Bronchial epithelial cell (primary cell): ENCODE data around the gene CCDC188. TPM values are rescaled to one million over a fixed set of nuclear protein-coding genes. Genes with fewer than 3 reads are reported as not detected.

Source experiments
- DNase-seq: peaks from one replicate; pipeline ENCODE4 v3.0.0-alpha.2; 2010; ENCODE audit warnings: low read depth
- FAIRE-seq: peaks from 2 replicates; lab custom pipeline; 2011; peaks lifted over from hg19 to GRCh38; lab: Jason Lieb, UNC
- H3K27me3 ChIP-seq: 2 replicates; pipeline ENCODE4 v1.5.1; 2011; ENCODE audit warnings: low read length; ENCODE audit not compliant: control insufficient read depth, insufficient read depth
- H3K36me3 ChIP-seq: 2 replicates; pipeline ENCODE4 v1.5.1; 2011; ENCODE audit warnings: low read length; ENCODE audit not compliant: control insufficient read depth, insufficient read depth
- H3K4me3 ChIP-seq: 2 replicates; pipeline ENCODE4 v1.5.1; 2011; ENCODE audit warnings: mild to moderate bottlenecking, low read depth, low read length, control low read depth
- CTCF ChIP-seq: IDR thresholded peaks from 2 replicates; pipeline ENCODE4 v1.5.1; 2011; ENCODE audit warnings: mild to moderate bottlenecking, moderate library complexity, low read length, control low read depth, inconsistent platforms; ENCODE audit not compliant: insufficient read depth, severe bottlenecking
- total RNA-seq: library from RNA; depleted of rRNA; stranded (reverse); fragments of >200 nt; gene quantifications from 2 replicates; pipeline ENCODE4 v1.2.1, GENCODE V29; 2014

Gene CCDC188
- total RNA-seq, 1 donor from 2014 or later = not detected

- H3K36me3 ChIP-seq = peaks cover 9% of the 10 kb centered on the region
- FAIRE-seq (no peak), DNase-seq (no peak)
- no peak for TF ChIP-seq CTCF
- no peaks in the 10 kb centered on the region for H3K27me3 ChIP-seq
- no peak overlapping the region for H3K4me3 ChIP-seq
Measured at GRCh38 chr22:20138868-20139267, 12.0 kb downstream of the CCDC188 start.

GRCh38 chr22:20138417-20138738, 12.5 kb downstream of the CCDC188 start:
- Histone ChIP-seq H3K27me3 (no peaks in the 10 kb centered on the region), H3K36me3 (peaks cover 9% of the 10 kb centered on the region), H3K4me3 (no peak overlapping the region)
- no peak for TF ChIP-seq CTCF
- DNase-seq (no peak), FAIRE-seq (no peak)

GRCh38 chr22:20137671-20138416, 13.0 kb downstream of the CCDC188 start:
- DNase-seq = no peak
- Histone ChIP-seq H3K36me3 (peaks cover 8% of the 10 kb centered on the region), H3K27me3 (no peaks in the 10 kb centered on the region), H3K4me3 (no peak overlapping the region)
- TF ChIP-seq CTCF = no peak
- no peak for FAIRE-seq

DNA sequence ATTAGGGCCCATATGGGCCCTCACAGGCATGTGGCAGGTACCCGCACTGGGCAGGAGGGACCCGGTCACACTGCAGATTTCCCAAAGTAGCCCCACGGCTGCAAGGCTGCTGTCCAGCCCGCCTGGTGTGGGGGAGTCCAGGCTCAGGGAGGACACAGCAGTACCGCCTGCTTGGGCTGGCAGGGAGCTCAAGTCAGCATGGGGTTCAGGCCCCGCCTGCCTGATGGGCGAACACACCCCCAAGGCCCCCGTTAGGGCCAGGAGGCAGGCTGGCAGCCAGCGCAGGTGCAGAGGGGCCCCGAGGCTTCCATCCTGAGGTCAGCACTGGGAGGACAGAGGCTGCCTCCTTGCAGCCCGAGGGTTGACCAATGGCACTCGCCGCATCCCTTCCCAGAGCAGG, 13.7 kb downstream of the CCDC188 start:
- DNase-seq (no peak), FAIRE-seq (no peak)
- TF ChIP-seq CTCF = no peak
- H3K36me3 ChIP-seq = peaks cover 6% of the 10 kb centered on the region
- H3K27me3 ChIP-seq = no peaks in the 10 kb centered on the region
- no peak overlapping the region for H3K4me3 ChIP-seq

DNA sequence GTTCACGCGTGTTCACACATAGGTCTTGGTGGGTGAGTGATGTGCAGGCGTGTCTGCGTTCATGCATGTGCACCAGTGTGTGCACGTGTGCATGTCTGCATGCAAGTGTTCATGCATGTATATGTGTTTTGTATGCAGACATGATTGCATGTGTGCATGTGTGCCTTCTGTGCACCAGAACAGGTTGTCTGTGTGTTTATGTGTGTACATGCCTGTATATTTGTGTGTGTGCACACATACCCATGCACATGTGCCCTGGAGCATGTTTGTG, 14.3 kb downstream of the CCDC188 start:
- peak; percentile 98 for FAIRE-seq
- TF ChIP-seq CTCF = no peak
- H3K27me3 ChIP-seq = no peaks in the 10 kb centered on the region

More for the DNA sequence above, 14.3 kb downstream of the CCDC188 start:
- no peak for DNase-seq
- peaks cover 6% of the 10 kb centered on the region for H3K36me3 ChIP-seq
- H3K4me3 ChIP-seq = no peak overlapping the region
